HG03439 (cell line): ENCODE measurements around the gene ELOVL6.
"Not testable (repeated sequence)": the region's sequence is repeated elsewhere in the genome, so short reads cannot be mapped to it uniquely, and the experiment has no call there.

Experiments used
- ATAC-seq: cut with Tn5 transposase; IDR thresholded peaks from one replicate; pipeline ENCODE4 v1.9.1; 2021; ENCODE audit warnings: mild to moderate bottlenecking, moderate library complexity; ENCODE audit not compliant: unreplicated experiment

The ELOVL6 gene

GRCh38 chr4:110163327-110164069, 34.9 kb downstream of the ELOVL6 start:
- no peak for ATAC-seq

DNA sequence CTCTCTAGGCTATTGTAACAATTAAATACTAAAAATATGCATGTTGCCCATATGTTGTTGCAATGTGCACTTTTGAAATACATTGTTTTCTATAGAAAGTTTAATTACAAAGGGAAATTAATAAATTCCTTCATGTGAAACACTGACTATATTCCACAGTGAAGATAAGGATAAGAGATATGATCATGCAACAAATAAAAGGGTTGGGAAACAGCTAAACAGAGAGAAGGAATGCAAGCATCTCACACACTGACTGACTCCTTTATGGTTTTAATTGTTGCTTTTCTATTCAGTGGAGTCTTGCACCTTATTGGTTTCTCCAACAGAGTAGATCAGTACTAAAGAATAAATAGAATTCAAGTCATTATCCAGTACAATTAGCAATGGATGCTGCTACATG, 37.8 kb downstream of the ELOVL6 start:
- ATAC-seq: no peak

DNA sequence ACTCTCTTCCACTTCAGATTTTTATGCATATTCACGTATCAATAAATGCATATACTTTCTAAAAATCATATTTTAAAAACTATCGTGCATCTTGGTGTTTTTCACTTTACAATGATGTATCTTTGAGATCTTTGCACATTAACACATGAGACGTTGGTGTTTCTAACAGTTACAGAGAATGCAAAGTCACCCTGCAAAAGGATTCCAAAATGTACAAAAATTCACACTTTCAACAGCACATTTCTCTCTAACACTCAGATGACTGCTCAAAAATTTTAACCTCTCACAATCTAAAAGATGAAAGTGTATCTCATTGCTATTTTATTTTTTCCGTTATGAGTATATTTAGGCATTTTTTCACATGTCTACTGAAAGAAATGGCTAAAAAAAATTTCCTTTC, 38.9 kb downstream of the ELOVL6 start:
- ATAC-seq: no peak

DNA sequence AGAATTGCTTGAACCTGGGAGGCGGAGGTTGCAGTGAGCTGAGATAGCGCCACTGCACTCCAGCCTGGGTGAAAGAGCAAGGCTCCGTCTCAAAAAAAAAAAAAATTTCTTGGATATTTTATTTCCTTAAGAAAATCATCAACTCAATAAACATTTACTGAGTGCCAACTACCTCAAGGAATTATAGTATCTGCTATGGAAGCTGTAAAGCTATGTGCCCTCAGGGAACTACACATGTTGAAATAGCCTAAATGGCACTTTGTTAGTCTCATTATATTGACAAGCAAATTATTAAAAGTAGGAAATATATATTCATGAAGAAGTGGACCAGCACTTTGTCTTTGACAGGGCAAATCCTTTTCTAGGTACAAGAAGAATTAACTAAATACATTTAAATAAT, 40.8 kb downstream of the ELOVL6 start:
- ATAC-seq: no peak

DNA sequence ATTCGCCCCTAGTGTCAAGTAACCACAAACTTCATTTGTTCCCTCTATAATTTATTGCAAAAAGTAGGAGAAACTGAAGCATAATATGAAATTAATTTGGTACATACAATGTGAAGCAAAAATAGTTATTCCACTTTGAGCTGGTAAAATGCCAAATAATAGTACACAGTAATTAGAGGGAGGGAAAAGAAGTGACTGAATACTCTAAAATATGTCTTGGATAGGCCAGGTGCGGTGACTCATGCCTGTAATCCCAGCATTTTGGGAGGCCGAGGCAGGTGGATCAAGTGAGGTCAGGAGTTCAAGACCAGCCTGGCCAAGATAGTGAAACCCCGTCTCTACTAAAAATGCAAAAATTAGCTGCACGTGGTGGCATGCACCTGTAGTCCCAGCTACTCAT, 41.2 kb downstream of the ELOVL6 start:
- ATAC-seq: not testable (repeated sequence)

DNA sequence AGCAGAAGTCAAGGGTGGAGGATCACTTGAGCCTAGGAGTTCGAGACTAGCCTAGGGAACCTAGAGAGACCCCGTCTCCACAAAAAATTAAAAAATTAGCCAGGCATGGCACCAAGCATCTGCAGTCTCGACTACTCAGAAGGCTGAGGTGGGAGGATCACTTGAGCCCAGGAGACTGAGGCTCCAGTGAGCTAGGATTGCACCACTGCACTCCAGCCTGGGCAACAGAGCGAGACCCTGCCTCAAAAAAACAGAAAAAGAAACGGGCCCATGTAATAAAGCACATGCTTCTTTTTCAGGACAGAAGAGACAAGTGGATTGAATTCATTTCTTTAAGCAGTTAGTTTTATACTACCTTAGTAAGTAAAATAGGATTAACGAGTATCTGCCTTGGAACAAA, 42.0 kb downstream of the ELOVL6 start:
- no peak for ATAC-seq

- ATAC-seq: no peak
Observed at GRCh38 chr4:110155654-110156053, 42.8 kb downstream of the ELOVL6 start.

DNA sequence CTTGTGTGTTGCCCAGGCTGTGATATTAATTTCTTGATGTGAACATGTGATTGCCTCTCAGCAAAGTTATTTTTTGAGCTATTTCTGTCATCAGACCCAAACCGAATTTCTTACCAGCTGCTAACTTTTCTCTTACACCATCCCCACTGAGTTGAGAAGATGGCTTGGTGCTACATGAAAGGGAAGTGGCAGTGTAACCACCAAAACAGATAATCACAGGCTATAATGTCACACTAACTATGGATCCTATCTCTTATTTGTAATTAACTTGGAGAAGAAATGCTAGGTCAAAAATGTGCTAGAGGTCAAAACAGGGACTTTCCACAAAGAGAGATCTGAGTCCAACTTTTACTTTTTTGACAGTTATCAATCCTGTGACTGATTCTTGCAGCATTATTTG, 43.8 kb downstream of the ELOVL6 start:
- no peak for ATAC-seq

DNA sequence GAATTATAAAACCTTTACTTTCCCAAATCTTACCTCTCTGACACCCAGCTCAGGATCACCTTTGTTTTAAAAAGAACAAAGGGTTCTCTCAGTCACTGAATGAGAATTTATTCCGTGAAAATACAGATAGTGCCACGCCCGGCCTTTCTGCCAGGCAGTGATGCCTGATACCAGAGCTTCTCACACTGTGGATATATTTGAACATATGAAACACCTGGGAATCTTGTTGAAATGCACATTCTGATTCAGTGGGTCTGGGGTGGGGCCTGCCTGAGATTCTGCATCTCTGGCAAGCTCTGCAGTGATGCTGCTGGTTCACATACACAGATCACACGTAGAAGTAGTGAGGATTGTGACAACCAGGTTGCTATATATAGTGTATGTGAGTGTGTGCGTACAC, 46.0 kb downstream of the ELOVL6 start:
- ATAC-seq: no peak

- ATAC-seq: no peak
Observed at GRCh38 chr4:110149089-110149488, 49.3 kb downstream of the ELOVL6 start.

GRCh38 chr4:110142461-110142860, 56.0 kb downstream of the ELOVL6 start:
- ATAC-seq: no peak

DNA sequence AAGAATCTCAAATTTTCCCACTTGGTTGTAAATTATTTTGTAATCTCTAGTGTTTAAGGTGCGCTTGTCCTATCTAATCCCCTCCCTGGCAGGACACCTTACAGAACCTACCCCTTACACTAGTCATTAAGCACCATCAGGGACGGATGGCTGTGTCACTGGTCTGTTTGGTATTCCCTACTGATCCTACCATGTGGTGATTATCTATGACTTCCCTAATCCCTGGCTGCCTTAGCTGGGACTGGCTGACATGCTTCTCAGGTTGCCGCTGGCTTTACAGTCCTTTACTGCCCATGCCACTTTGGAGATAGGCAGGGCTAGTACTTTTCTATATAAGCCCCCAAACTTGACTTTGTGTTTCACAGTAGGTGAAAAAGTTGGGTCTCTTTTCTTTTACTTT, 58.6 kb downstream of the ELOVL6 start:
- ATAC-seq: no peak

DNA sequence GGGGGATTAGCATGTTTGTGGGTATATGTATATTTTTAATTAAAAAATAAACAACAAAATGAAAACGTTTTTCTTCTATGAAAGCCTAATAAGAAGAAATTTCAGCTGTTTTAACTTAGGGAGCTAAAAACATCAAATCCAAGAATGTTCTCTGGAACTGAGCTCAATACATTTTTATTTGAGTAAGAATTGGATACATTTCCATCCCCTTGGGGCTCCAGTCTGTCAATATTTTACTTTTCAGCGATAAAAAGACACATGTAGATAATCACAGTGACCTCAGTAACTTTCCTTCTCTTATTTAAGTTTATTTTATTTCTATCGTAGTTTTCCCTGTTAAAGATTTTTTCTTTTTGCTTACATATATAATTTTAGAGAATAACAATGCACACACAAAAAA, 59.3 kb downstream of the ELOVL6 start:
- no peak for ATAC-seq

DNA sequence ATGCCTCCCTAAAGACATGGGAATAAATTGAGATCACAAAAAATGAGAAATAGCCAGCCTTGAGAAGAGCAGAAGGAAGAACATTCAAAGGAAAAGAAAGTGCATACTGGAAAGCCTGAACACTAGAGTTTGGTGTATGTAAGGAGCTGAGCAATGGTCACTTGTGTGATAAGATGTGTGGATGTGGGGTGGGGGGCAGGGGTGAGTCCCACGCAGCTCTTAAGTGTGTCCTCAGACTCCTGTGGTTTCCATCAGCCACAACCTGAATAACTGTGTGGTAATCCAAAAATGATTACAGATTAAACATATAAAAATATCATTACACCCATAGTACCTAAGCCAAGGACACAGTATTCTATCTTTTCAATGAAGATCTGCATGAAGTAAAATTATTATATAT, 59.9 kb downstream of the ELOVL6 start:
- ATAC-seq: no peak

GRCh38 chr4:110137829-110138228, 60.6 kb downstream of the ELOVL6 start:
- no peak for ATAC-seq

GRCh38 chr4:110135523-110135922, 62.9 kb downstream of the ELOVL6 start:
- ATAC-seq: no peak

DNA sequence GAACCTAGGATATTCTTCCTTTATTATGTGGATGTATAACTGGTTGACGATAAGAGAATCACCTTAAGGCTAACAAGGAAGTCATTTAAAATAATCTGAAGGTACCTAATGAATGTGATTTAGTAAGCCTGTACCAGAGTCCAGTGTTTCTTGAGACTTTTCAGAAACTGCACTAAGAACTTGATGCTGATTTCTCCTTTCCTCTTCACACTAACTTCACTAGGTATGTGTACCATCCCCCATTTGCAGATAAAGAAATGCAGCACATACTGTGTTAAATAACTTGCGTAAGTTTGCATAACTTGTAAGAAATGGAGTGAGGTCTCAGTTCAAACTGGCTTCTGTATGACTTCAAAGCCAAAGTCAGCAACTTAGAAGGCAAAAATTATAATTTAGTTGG, 63.3 kb downstream of the ELOVL6 start:
- ATAC-seq: no peak

- no peak for ATAC-seq
Observed at GRCh38 chr4:110134269-110134869, 64.0 kb downstream of the ELOVL6 start.

DNA sequence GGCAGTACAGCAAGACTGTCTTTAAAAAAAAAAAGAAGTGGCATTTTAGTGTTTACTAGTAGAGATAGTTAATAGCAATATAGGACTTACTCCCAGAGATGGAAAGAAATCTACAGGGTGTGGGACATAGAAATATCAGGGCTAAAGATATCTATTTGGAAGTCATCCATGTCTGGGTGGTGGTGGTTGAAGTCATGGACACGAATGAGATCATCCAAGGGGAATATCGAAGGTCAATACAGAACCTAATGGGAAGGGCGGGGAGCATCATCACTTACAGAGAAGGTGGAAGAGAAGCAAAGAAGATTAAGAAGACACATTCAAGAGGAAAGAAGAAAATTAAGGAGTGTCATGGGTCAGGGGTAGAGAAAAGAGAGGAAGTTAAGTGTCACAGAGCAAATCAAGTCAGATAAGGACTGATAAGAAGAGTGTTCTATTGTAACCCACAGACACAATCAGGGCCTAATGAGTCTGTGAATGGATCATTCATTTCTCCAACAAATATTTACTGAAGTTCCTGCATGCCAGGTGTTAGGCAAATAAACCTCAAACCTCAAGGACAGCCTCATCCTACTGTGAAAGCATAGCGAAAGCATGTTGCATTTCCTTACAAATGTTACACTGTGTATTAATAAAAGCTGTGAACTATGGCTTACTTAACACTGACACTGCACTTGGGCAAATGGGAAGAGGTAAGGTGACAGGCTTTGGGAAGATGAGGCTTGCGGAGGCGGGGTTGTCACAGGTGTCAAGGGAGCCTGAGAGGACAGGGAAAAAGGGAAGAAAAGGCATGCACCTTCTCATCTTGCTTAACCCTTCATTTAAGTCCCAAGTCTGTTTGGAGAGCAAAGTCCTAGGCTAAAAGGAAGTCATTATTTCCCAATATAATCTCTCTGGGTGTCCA, 65.3 kb downstream of the ELOVL6 start:
- ATAC-seq: no peak

- no peak for ATAC-seq
Observed at GRCh38 chr4:110131916-110132315, 66.5 kb downstream of the ELOVL6 start.

DNA sequence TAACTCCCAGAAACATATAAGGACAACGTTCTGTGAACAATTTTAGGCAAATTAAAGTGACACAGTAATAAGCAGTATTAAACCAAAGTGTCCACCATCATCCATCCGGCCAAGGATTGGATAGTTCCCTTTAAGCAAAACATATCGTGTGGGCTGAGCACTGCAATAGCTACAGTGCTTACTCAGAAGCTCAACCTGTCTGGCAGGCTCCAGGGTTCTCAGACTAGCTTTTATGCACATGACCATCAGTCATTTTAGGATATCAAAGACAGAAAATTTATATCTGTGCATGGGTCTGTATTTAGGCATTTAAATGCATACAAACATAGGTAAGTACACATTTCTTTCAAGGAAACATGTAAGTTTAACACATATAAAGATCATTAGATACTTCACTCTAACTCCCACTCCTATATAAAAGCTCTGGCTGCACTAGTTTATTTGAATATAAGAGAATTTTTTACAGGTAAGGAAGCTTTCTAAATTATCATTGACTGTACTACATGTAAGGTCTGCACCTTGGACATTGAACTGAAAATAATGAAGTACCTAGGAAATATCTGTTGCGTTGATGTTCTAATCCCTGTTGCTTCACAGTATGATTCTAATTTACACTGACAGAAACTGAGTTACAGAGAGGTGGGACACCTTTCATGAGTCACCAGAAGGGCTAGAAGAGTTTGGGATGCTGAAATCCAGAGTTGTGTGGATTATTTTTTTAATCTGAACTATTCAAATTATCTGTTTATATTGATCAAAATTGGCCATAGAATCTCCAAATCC, 67.6 kb downstream of the ELOVL6 start:
- ATAC-seq: no peak
